SK-N-MC (cell line): ENCODE measurements around the gene MAP3K15.

Experiments
- DNase-seq: peaks from one replicate; pipeline ENCODE4 v3.0.0-alpha.2; 2011; ENCODE audit warnings: low read depth, low spot score
- H3K27ac ChIP-seq: fragments of 200-600 bp; sonication (generic); 2 replicates; pipeline ENCODE4 v1.5.1; 2016; ENCODE audit warnings: mixed run types
- H3K36me3 ChIP-seq: fragments of 200-600 bp; sonication (generic); 2 replicates; pipeline ENCODE4 v1.6.1; 2017; ENCODE audit warnings: antibody characterized with exemption, low read length, mixed read lengths; ENCODE audit not compliant: insufficient read depth
- H3K4me3 ChIP-seq: fragments of 200-600 bp; sonication (generic); 2 replicates; pipeline ENCODE4 v1.5.1; 2016
- H3K9ac ChIP-seq: fragments of 200-600 bp; sonication (generic); 2 replicates; pipeline ENCODE4 v1.8.0; 2017; ENCODE audit warnings: mixed run types, mixed read lengths; ENCODE audit not compliant: insufficient read length
- H3K9me3 ChIP-seq: fragments of 200-600 bp; sonication (generic); 2 replicates; pipeline ENCODE4 v1.6.1; 2017; ENCODE audit warnings: low read depth, mild to moderate bottlenecking, antibody characterized with exemption, low read length, moderate library complexity, mixed read lengths
- EZH2 ChIP-seq: fragments of 200-600 bp; sonication (generic); IDR thresholded peaks from one replicate; pipeline ENCODE4 v1.6.1; 2017; ENCODE audit warnings: antibody characterized with exemption
- FOXP2 ChIP-seq: optimal IDR thresholded peaks from 2 replicates; pipeline ENCODE3; 2011; ENCODE audit warnings: mild to moderate bottlenecking, moderate library complexity; ENCODE audit not compliant: insufficient read depth; ENCODE audit errors: extremely low read length, control extremely low read depth
- POLR2AphosphoS5 ChIP-seq: IDR thresholded peaks from 2 replicates; pipeline ENCODE4 v1.6.1; 2012; ENCODE audit warnings: mild to moderate bottlenecking, low read depth, low read length, borderline replicate concordance

The MAP3K15 gene

DNA sequence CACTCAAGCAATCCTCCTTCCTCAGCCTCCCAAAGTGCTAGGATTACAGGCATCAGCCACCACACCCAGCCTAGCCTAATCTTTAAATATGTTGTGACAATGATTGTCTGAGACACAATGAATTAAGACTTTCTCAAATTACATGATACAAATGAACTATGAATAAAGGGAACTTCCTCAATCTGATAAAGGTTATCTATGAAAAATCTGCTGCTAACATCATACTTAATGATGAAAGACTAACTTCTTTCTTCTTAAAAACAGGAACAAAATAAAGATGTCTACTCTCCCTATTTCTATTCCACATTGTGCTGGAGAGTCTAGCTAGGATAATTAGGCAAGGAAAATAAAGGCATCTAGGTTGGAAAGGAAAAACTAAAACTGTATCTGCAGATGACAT is 111.6 kb downstream of the MAP3K15 start:
- TF ChIP-seq FOXP2 (no peak), EZH2 (no peak), POLR2AphosphoS5 (no peak)
- DNase-seq = no peak
- Histone ChIP-seq H3K9ac (no peak overlapping the region), H3K4me3 (no peak overlapping the region), H3K9me3 (no peaks in the 10 kb centered on the region), H3K27ac (no peak overlapping the region), H3K36me3 (no peaks in the 10 kb centered on the region)

DNA sequence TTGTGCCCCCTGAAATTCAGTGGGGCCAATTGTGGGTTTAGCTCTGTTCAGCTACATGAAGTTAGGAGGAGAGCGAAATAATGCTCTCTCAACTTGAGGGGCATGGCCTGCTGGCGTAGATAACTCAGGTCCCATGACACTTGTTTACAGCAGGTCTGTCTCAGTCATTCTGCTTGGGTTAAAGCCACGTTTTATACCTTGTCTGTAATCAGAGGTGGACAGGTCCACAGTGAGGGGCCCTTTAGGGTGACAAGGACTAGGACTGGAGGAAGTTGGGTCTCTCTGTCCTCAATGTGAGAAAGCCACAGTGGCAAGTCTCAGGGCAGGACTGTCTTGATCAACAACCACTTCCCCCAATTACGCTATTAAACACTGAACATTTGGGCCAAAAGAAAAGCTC is 122.6 kb downstream of the MAP3K15 start:
- H3K9ac ChIP-seq = no peak overlapping the region
- H3K27ac ChIP-seq = no peak overlapping the region
- DNase-seq = no peak
- TF ChIP-seq EZH2 (no peak), FOXP2 (no peak), POLR2AphosphoS5 (no peak)
- no peaks in the 10 kb centered on the region for H3K9me3 ChIP-seq
- no peaks in the 10 kb centered on the region for H3K36me3 ChIP-seq
- H3K4me3 ChIP-seq = no peak overlapping the region

DNA sequence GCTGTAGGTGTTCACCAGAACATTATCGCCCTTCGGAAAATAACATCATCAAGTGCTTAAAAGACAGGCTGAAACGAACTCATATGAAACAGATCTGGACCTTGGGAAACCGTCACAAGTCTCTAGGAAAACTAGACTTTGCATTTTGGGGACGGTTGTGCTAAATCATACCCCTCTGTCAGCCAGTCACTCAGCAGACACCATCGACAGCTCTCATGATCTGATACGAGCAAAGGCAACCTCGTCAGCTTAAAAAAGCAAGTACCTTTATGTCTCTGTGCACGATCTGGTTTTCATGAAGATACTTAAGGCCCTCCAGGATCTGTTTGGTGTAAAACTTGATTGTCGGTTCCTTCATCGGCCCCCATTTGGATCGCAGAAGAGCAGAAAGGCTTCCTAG is 123.2 kb downstream of the MAP3K15 start:
- no peak for DNase-seq
- Histone ChIP-seq H3K4me3 (no peak overlapping the region), H3K36me3 (no peaks in the 10 kb centered on the region), H3K9me3 (no peaks in the 10 kb centered on the region), H3K27ac (no peak overlapping the region), H3K9ac (no peak overlapping the region)
- TF ChIP-seq FOXP2 = no peak
- no peak for TF ChIP-seq EZH2
- TF ChIP-seq POLR2AphosphoS5 = no peak

DNA sequence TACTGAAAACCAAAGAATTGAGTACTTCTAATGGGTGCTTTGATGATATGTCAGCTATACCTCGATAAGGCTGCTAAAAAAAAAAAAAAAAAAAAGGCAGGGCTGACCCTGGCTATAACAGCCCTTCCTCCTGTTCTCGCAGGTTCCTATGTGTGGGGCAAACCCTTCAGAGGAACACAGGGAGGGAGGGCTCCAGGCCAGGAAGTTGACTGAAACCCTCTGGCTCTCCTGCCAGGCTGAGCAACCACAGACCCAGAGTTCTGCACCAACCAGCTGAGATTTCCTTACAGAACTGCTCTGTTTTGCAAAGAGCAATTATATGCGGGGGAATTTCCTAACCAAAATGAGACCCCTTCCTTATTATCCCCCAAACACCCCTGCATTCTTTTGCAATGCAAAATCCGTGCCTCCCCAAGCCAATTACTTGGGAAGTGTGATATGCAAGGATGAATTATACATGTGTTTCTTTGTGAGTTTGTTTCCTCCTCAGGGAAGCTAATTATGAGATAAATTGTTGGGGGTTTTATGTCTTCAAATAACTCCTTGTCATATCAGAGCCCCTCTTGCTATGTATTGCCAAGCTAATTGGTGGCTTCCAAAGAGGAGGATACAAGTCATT is 126.0 kb downstream of the MAP3K15 start:
- Histone ChIP-seq H3K27ac (no peak overlapping the region), H3K4me3 (no peak overlapping the region), H3K9me3 (no peaks in the 10 kb centered on the region), H3K36me3 (no peaks in the 10 kb centered on the region), H3K9ac (no peak overlapping the region)
- TF ChIP-seq POLR2AphosphoS5 (no peak), EZH2 (no peak), FOXP2 (no peak)
- DNase-seq = no peak

DNA sequence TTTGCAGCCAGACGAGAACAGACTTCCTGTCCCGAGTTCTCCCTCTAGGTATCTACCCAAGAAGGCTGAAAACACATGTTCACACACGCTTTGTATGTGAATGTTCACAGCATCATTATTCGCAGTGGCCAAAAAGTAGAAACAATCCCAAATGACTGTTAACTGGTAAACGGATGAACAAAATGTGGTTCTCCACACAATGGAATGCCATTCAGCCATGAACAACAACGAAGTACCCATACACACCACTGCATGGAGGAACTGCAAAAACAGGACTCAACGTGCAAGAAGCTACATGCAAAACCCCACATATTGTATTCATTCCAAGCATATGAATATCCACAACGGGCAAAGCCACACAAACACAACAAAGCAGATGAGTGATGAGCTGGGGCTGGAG is 126.6 kb downstream of the MAP3K15 start:
- Histone ChIP-seq H3K36me3 (no peaks in the 10 kb centered on the region), H3K27ac (no peak overlapping the region), H3K9ac (no peak overlapping the region), H3K9me3 (no peaks in the 10 kb centered on the region), H3K4me3 (no peak overlapping the region)
- no peak for DNase-seq
- TF ChIP-seq FOXP2 (no peak), POLR2AphosphoS5 (no peak), EZH2 (no peak)

DNA sequence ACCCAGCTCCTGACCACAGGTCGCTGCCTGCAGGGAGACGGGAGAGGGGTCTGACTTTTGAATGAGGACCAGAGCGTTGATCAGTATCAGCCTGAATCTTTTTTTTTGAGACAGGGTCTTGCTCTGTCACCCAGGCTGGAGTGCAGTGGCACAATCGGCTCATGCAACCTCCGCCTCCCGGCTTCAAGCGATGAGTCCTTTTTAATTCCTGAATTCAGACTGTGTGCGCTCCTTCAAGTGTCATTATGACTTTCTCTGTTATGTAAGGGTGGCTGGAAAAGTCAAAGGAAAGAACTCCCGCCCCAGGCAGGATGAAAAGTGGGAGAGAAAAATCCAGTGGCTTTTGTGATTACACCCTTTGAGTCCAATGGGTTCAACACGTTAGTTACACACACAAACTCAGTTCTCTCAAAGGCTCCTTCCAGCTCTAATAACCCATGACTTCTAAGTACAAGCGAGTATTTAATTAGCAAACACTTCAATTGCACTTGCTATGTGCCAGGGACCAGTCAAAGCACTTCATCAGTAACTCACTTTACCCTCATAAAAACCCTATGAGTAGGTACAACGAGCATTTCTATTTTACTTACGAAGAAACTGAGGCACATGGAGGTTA is 127.1 kb downstream of the MAP3K15 start:
- Histone ChIP-seq H3K27ac (no peak overlapping the region), H3K36me3 (no peaks in the 10 kb centered on the region), H3K9ac (no peak overlapping the region), H3K4me3 (no peak overlapping the region), H3K9me3 (no peaks in the 10 kb centered on the region)
- TF ChIP-seq EZH2 (no peak), POLR2AphosphoS5 (no peak), FOXP2 (no peak)
- DNase-seq = no peak

DNA sequence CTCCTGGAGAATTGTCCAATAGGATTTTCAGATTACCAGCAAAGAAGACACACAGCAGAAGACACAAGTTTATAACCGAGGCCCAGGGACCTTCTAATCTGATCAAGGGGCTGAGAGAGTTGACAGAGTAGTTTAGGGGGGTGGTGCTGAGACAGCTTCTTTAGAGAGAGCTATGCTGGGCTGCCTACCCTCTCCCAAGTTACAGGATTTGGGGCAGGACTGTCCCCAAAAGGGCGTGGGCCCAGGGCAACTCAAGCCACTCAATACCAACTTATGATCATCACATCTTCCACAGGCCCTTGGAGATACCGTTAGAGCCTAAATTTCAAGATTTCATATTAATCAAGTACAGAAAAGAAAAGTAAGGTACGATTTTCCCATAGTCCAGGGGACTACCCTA is 128.6 kb downstream of the MAP3K15 start:
- Histone ChIP-seq H3K27ac (no peak overlapping the region), H3K4me3 (no peak overlapping the region), H3K9ac (no peak overlapping the region), H3K9me3 (no peaks in the 10 kb centered on the region), H3K36me3 (no peaks in the 10 kb centered on the region)
- TF ChIP-seq FOXP2 = no peak
- TF ChIP-seq POLR2AphosphoS5 = no peak
- no peak for TF ChIP-seq EZH2
- DNase-seq = no peak

DNA sequence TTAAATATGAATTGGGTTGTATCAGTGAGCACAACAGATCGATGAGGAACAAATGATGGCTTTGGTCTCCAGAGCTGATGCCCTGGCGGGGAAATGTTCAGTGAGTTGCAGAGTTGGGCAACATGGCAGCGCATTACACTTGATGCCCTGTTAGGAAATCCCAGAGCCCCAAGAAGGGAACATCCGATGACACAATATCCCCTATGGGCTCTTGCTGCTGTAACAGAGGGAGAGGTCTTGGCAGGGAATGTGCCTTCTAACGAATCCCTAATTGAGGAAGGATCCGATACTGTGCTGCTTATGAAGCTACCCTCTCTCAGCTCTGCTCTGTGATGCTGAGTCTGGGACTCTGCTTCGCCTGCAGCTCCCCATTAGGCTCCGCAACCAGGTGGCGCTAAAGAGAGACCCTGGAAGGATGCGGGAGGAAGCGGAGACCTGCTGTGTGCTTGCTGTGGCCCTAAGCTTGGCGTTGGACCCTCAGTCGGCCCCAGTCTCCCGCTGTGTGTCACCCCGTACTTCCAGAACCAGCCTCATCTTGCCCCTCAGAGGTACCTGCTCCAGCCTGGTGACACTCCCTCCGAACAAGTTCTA is 132.7 kb downstream of the MAP3K15 start:
- Histone ChIP-seq H3K36me3 (no peaks in the 10 kb centered on the region), H3K4me3 (no peak overlapping the region), H3K9me3 (no peaks in the 10 kb centered on the region), H3K27ac (no peak overlapping the region), H3K9ac (no peak overlapping the region)
- TF ChIP-seq FOXP2 (no peak), POLR2AphosphoS5 (no peak), EZH2 (no peak)
- DNase-seq = no peak

DNA sequence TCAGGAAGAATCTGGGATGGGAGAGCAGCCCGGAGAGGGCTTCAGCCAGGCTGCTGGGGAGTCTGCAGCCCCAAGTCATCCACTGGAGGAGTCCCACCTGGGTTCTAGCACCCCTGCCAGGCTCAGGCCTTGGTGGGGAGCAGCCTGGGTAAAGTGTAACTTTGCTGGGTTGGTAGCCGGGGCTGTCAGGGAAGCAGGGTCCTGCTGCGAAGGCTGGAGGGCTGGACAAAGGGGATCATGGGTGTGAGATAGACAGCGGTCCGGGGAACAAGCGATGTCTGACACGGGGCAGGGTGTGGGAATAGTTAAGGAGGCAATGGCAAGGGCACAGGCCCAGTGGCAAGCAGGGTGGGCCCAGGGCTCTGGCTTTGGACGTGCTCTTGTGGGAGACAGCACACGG is 134.0 kb downstream of the MAP3K15 start:
- DNase-seq = no peak
- no peak for TF ChIP-seq POLR2AphosphoS5
- TF ChIP-seq FOXP2 = no peak
- TF ChIP-seq EZH2 = no peak
- no peak overlapping the region for H3K9ac ChIP-seq
- no peaks in the 10 kb centered on the region for H3K36me3 ChIP-seq
- H3K4me3 ChIP-seq = no peak overlapping the region
- no peak overlapping the region for H3K27ac ChIP-seq
- H3K9me3 ChIP-seq = no peaks in the 10 kb centered on the region
